LNCaP clone FGC (cell line): Measurements from ENCODE around the gene SNPH.

Experiments used
- DNase-seq: peaks from one replicate; pipeline ENCODE4 v3.0.0-alpha.2; 2011; ENCODE audit warnings: low read depth
- H3K4me3 ChIP-seq: 2 replicates; pipeline ENCODE4 v1.5.1; 2011; ENCODE audit warnings: mild to moderate bottlenecking, low read depth, low read length, control low read depth
- CTCF ChIP-seq: IDR thresholded peaks from 2 replicates; pipeline ENCODE4 v1.5.1; 2012; ENCODE audit warnings: mild to moderate bottlenecking; ENCODE audit not compliant: control insufficient read depth, insufficient read depth; ENCODE audit errors: extremely low read depth

SNPH gene

DNA sequence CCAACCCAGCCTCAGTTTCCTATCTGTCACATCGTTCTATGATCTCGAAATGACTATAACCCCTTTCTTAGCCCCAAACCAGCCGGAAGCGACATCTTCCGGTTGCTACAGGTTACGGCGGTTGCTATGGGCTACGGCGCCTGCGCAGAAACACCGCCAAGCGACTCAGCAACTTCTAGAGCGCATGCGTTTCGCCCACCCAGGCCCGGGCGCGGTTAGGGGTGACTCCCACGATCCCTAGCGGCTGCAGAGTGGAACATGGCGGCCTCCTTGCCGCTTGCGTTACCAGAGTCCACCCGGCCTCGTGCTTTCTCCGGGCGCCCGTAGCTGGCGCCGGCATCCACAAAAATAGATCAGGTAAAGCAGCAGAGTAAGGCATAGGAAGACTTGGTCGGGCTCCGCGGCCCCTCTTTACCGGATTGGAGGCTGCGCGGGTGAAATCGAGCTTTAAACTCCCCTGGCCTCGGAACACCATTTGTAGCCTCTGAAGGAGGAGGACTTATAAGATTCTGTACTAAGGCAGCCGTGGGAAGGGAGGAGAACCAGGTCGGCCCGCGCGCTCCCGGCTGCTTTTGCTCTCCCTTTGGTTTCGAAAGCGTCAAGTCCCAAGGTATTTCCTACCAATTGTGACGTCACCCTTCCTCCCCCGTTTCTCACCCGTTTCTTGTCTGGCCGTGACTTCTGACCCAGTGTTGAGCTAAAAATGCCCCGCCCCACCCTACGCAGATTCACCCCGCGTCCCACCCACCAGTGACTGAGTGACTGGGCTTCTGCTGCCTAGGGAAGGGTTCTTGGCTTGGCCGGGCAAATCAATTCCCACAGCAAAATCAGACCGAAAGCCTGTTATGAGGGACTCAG lies 59.3 kb downstream of the SNPH start:
- peak overlapping the region; percentile 91 for H3K4me3 ChIP-seq
- TF ChIP-seq CTCF = 0 out of 2 replicates have a peak, but pooled peaks have one; percentile 7
- DNase-seq = peak; percentile 81

DNA sequence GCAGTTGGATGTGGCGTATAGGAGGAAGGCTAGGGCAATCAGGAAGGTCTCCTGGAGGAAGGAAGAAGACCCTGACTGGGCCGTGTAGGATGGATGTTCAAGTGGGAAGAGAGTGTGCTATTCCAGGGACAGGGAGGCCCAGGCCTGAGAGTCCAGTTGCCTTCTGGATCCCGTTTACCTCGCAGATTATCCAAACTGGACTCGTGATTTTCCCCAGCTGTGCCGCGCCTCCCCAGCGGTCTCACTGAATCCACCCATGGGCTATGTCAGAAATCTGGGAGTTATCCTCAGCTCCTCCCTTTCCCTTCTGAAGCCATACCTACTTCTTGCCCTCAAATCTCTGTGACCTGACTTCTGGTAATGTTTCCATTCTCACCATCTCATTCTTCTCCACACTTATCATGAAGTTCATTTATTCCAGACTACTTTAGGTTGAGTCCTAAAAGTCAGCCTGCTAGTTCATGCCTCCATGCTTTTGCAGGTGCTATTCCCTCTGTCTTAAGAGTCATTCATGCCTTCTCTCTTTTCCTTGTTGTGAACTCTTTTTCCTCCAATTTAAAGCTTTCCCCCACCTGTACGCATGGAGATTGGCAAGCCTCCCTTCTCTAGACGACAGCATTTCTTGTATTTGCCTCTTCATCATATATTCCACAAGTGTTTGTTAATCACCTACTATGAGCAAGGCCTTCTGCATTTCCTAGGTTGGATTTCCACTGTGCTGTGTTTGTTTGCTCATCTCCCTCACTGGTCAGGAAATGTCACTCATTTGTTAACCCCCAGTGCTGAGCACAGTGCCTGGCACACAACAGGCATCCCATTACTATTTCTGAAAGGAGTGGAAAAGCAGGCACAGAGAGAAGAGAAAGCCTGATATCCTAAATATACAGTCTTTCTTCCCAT lies 60.2 kb downstream of the SNPH start:
- DNase-seq = no peak
- TF ChIP-seq CTCF = no peak
- peak overlapping the region; percentile 91 for H3K4me3 ChIP-seq

- H3K4me3 ChIP-seq = no peak overlapping the region
- no peak for DNase-seq
- no peak for TF ChIP-seq CTCF
Measured at GRCh38 chr20:1327241-1327653, 61.2 kb downstream of the SNPH start.

- no peak for DNase-seq
- TF ChIP-seq CTCF = no peak
- H3K4me3 ChIP-seq = no peak overlapping the region
Measured at GRCh38 chr20:1327827-1328679, 62.0 kb downstream of the SNPH start.

GRCh38 chr20:1328680-1329330 lies 62.7 kb downstream of the SNPH start, which contains the start of gene SDCBP2:
TSS of gene SDCBP2 (minus strand) at chr20:1329139. CDS start at chr20:1320416, 8,723 bp downstream.
- TF ChIP-seq CTCF = no peak
- DNase-seq = peak; percentile 55
- H3K4me3 ChIP-seq = no peak within 1 kb of the TSS
